Trophoblast cell (in vitro differentiated cells and primary cell): ENCODE data around the gene CNTROB.

ENCODE experiments used
- DNase-seq, 2 donors: peaks; one replicate each; pipeline ENCODE4 v3.0.0-alpha.2; 2016
- H2AFZ ChIP-seq: 2 replicates; pipeline ENCODE4 v1.6.1; 2013; ENCODE audit warnings: low read length, moderate library complexity, mild to moderate bottlenecking; ENCODE audit not compliant: insufficient read depth, poor library complexity
- H2AK5ac ChIP-seq: 2 replicates; pipeline ENCODE4 v1.6.1; 2013; ENCODE audit warnings: mild to moderate bottlenecking, low read length
- H2BK120ac ChIP-seq: 2 replicates; pipeline ENCODE4 v1.6.1; 2013; ENCODE audit warnings: low read length, mild to moderate bottlenecking, moderate library complexity; ENCODE audit not compliant: insufficient read depth, poor library complexity
- H2BK12ac ChIP-seq: 2 replicates; pipeline ENCODE4 v1.6.1; 2013; ENCODE audit warnings: mild to moderate bottlenecking, low read length, moderate library complexity
- H2BK5ac ChIP-seq: 2 replicates; pipeline ENCODE4 v1.6.1; 2013; ENCODE audit warnings: low read length, low read depth, moderate library complexity, mild to moderate bottlenecking; ENCODE audit not compliant: poor library complexity
- H3K14ac ChIP-seq: 2 replicates; pipeline ENCODE4 v1.6.1; 2013; ENCODE audit warnings: mild to moderate bottlenecking, low read length
- H3K18ac ChIP-seq: 2 replicates; pipeline ENCODE4 v1.6.1; 2013; ENCODE audit warnings: mild to moderate bottlenecking, low read length
- H3K23ac ChIP-seq: 2 replicates; pipeline ENCODE4 v1.6.1; 2013; ENCODE audit warnings: low read length
- H3K27ac ChIP-seq: 2 replicates; pipeline ENCODE4 v1.5.1; 2013; ENCODE audit warnings: low read depth, mild to moderate bottlenecking, inconsistent platforms, low read length, moderate library complexity
- H3K27me3 ChIP-seq: 2 replicates; pipeline ENCODE4 v1.6.1; 2013; ENCODE audit warnings: inconsistent platforms, mild to moderate bottlenecking, low read length, moderate library complexity; ENCODE audit not compliant: insufficient read depth
- H3K36me3 ChIP-seq, 2 experiments: 1 replicate in 1 of 2; 2 replicates in 1 of 2; pipeline ENCODE4 v1.6.1; 2013; ENCODE audit warnings: low read length in 2 of 2, mild to moderate bottlenecking in 2 of 2, moderate library complexity in 1 of 2; ENCODE audit not compliant: insufficient read depth in 2 of 2, control insufficient read depth in 1 of 2
- H3K4ac ChIP-seq: 2 replicates; pipeline ENCODE4 v1.6.1; 2013; ENCODE audit warnings: low read depth, mild to moderate bottlenecking, low read length, moderate library complexity
- H3K4me1 ChIP-seq, 2 experiments: 1 replicate in 1 of 2; 2 replicates in 1 of 2; pipeline ENCODE4 v1.6.1; 2013; ENCODE audit warnings: low read length in 2 of 2, mild to moderate bottlenecking in 2 of 2, moderate library complexity in 1 of 2; ENCODE audit not compliant: insufficient read depth in 2 of 2, control insufficient read depth in 1 of 2
- H3K4me2 ChIP-seq: 2 replicates; pipeline ENCODE4 v1.6.1; 2013; ENCODE audit warnings: inconsistent platforms, mild to moderate bottlenecking, low read length, moderate library complexity
- H3K4me3 ChIP-seq: 2 replicates; pipeline ENCODE4 v1.5.1; 2013; ENCODE audit warnings: mild to moderate bottlenecking, low read depth, low read length, inconsistent platforms
- H3K79me1 ChIP-seq: one replicate; pipeline ENCODE4 v1.6.1; 2013; ENCODE audit warnings: low read length
- H3K79me2 ChIP-seq: 2 replicates; pipeline ENCODE4 v1.6.1; 2013; ENCODE audit warnings: low read length, mild to moderate bottlenecking; ENCODE audit not compliant: control insufficient read depth, insufficient read depth, poor library complexity
- H3K9ac ChIP-seq: 2 replicates; pipeline ENCODE4 v1.6.1; 2013; ENCODE audit warnings: mild to moderate bottlenecking, low read length
- H3K9me3 ChIP-seq: 2 replicates; pipeline ENCODE4 v1.6.1; 2013; ENCODE audit warnings: low read depth, mild to moderate bottlenecking, control low read depth, inconsistent platforms, low read length; ENCODE audit not compliant: insufficient read depth
- H4K12ac ChIP-seq: 2 replicates; pipeline ENCODE4 v1.6.1; 2013; ENCODE audit warnings: low read depth, mild to moderate bottlenecking, low read length, moderate library complexity
- H4K8ac ChIP-seq: 2 replicates; pipeline ENCODE4 v1.6.1; 2013; ENCODE audit warnings: low read depth, mild to moderate bottlenecking, low read length, moderate library complexity
- H4K91ac ChIP-seq: one replicate; pipeline ENCODE4 v1.6.1; 2013; ENCODE audit warnings: low read depth, mild to moderate bottlenecking, low read length, moderate library complexity
- WGBS: extraction: QIAGEN DNeasy Blood & Tissue Kit; methylation state at CpG from one replicate; pipeline ENCODE4 v1.1.7; 2013; ENCODE audit warnings: missing lambda C conversion rate; ENCODE audit not compliant: insufficient read length, insufficient coverage; ENCODE audit errors: extremely low coverage; 5-methylcytosine and 5-hydroxymethylcytosine counted together

The CNTROB gene

GRCh38 chr17:7884581-7885366, 47.2 kb upstream of the CNTROB start:
- WGBS, result no CpG with 5 or more reads among the region's 100 CpGs
- Histone ChIP-seq H2BK12ac (no peak overlapping the region), H2AFZ (peak overlapping the region; percentile 49), H3K36me3 (peaks cover 6 to 12% of the 10 kb centered on the region in 2 experiments), H2AK5ac (no peak overlapping the region), H4K91ac (peak overlapping the region; percentile 89), H3K4me2 (peak overlapping the region; percentile 94), H3K79me1 (peaks cover 37% of the 10 kb centered on the region), H3K9ac (peak overlapping the region; percentile 77), H3K79me2 (peaks cover 17% of the 10 kb centered on the region), H3K4me1 (peaks cover 24 to 28% of the 10 kb centered on the region in 2 experiments), H3K18ac (peak overlapping the region; percentile 83), H3K14ac (peak overlapping the region; percentile 91), H4K12ac (peak overlapping the region; percentile 71), H2BK120ac (peak overlapping the region; percentile 52), H2BK5ac (peak overlapping the region; percentile 80), H3K27me3 (no peaks in the 10 kb centered on the region), H3K4ac (peak overlapping the region; percentile 84), H3K4me3 (peak overlapping the region; percentile 89), H3K27ac (peak overlapping the region; percentile 85), H3K9me3 (no peaks in the 10 kb centered on the region), H3K23ac (no peak overlapping the region), H4K8ac (peak overlapping the region; percentile 57)
- peak in 1 of 2 donors; percentile 17 for DNase-seq

GRCh38 chr17:7885367-7886226, 46.4 kb upstream of the CNTROB start:
- Histone ChIP-seq H2BK5ac (peak overlapping the region; percentile 80), H4K91ac (peak overlapping the region; percentile 89), H3K4me1 (peaks cover 24 to 28% of the 10 kb centered on the region in 2 experiments), H3K27ac (peak overlapping the region; percentile 85), H3K36me3 (peaks cover 8 to 14% of the 10 kb centered on the region in 2 experiments), H2AK5ac (peak overlapping the region; percentile 49), H3K79me2 (peaks cover 17% of the 10 kb centered on the region), H2BK12ac (peak overlapping the region; percentile 76), H3K4ac (peak overlapping the region; percentile 57), H4K8ac (peak overlapping the region; percentile 64), H3K27me3 (no peaks in the 10 kb centered on the region), H3K9me3 (no peaks in the 10 kb centered on the region), H3K18ac (peak overlapping the region; percentile 92), H3K23ac (no peak overlapping the region), H2BK120ac (peak overlapping the region; percentile 70), H2AFZ (peak overlapping the region; percentile 49), H3K4me3 (peak overlapping the region; percentile 78), H3K4me2 (peak overlapping the region; percentile 94), H3K79me1 (peaks cover 37% of the 10 kb centered on the region), H3K14ac (peak overlapping the region; percentile 86), H3K9ac (peak overlapping the region; percentile 65), H4K12ac (peak overlapping the region; percentile 60)
- peak; percentile 14 to 49 for DNase-seq
- WGBS, result no CpG with 5 or more reads among the region's 64 CpGs

GRCh38 chr17:7886227-7887037, 45.6 kb upstream of the CNTROB start:
- H3K9ac ChIP-seq, result peak overlapping the region; percentile 42
- H3K23ac ChIP-seq, result no peak overlapping the region
- H3K9me3 ChIP-seq, result no peaks in the 10 kb centered on the region
- no peaks in the 10 kb centered on the region for H3K27me3 ChIP-seq
- H2AFZ ChIP-seq, result no peak overlapping the region
- peaks cover 17% of the 10 kb centered on the region for H3K79me2 ChIP-seq
- H3K4me2 ChIP-seq, result peak overlapping the region; percentile 94
- peak overlapping the region; percentile 49 for H4K8ac ChIP-seq
- peak overlapping the region; percentile 78 for H3K4me3 ChIP-seq
- peak overlapping the region; percentile 13 for H2BK120ac ChIP-seq
- peak overlapping the region; percentile 86 for H3K14ac ChIP-seq
- DNase-seq, result peak in 1 of 2 donors; percentile 28
- H3K4ac ChIP-seq, result peak overlapping the region; percentile 48
- H4K12ac ChIP-seq, result no peak overlapping the region
- peaks cover 37% of the 10 kb centered on the region for H3K79me1 ChIP-seq
- WGBS, result no CpG with 5 or more reads among the region's 30 CpGs
- peak overlapping the region; percentile 89 for H4K91ac ChIP-seq
- H3K18ac ChIP-seq, result peak overlapping the region; percentile 92
- peaks cover 24 to 28% of the 10 kb centered on the region in 2 experiments for H3K4me1 ChIP-seq
- H3K36me3 ChIP-seq, result peaks cover 15 to 18% of the 10 kb centered on the region in 2 experiments
- H2BK5ac ChIP-seq, result peak overlapping the region; percentile 32
- peak overlapping the region; percentile 38 for H2AK5ac ChIP-seq
- peak overlapping the region; percentile 27 for H2BK12ac ChIP-seq
- peak overlapping the region; percentile 85 for H3K27ac ChIP-seq
